ENCODE data around the gene ELK1. TPM values are rescaled to one million over a fixed set of nuclear protein-coding genes. Genes with fewer than 3 reads are reported as not detected.

The ELK1 gene
- polyA plus RNA-seq, 1 donor from 2014 or later: 21.2 TPM

DNA sequence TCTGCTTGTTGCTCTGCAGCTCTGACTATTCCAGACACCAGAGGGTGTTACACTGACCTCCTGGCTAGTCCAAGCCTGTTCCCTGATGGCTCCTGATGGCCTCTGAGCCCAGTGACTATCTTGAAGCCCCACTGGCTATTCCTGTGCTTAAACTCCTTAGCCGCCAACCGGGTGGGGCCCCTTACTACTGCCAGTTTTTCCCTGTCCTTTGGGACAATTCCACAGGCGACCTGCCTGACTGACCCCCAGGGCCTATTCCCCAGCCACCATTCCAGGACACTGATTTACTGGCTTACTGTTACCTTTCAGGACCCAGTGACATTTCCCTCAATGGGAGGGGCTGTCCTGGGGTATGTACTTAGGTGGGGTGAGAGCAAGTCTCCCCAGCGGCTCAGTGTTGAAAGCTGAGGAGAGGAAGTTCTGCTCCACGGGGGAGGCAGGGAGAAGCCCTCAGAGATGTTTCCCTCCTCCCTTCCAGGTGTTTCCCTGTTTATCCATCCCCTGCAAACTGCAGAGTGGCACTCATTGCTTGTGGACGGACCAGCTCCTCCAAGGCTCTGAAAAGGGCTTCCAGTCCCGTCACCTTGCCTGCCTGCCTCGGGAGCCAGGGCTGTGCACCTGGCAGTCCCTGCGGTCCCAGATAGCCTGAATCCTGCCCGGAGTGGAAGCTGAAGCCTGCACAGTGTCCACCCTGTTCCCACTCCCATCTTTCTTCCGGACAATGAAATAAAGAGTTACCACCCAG is 64.1 kb downstream of the ELK1 start:
- Histone ChIP-seq H3K4me3 (ENCODE audit: low read length) (no peak overlapping the region), H3K4me2 (ENCODE audit: low read length) (no peak overlapping the region), H3K9ac (ENCODE audit: low read length) (no peak overlapping the region), H4K20me1 (ENCODE audit: insufficient read depth) (no peaks in the 10 kb centered on the region), H3K9me2 (ENCODE audit: insufficient read depth, low read length) (no peaks in the 10 kb centered on the region), H2AFZ (ENCODE audit: low read depth, low read length) (no peak overlapping the region), H3K27me3 (ENCODE audit: insufficient read depth, low read depth, low read length) (no peaks in the 10 kb centered on the region), H3K27ac (ENCODE audit: low read length) (no peak overlapping the region), H3K36me3 (ENCODE audit: insufficient read depth, low read length) (no peaks in the 10 kb centered on the region), H3F3A (ENCODE audit: insufficient read depth, low read length, poor library complexity, severe bottlenecking) (no peaks in the 10 kb centered on the region), H3K79me2 (replicated peaks; ENCODE audit: insufficient read depth, low read length) (no peaks in the 10 kb centered on the region), H3K9me3 (ENCODE audit: low read length) (no peaks in the 10 kb centered on the region)
- no peak for TF ChIP-seq MXI1 (conservative IDR thresholded peaks at IDR 0.05; ENCODE audit: poor library complexity, severe bottlenecking)
- no peak for TF ChIP-seq TAF1 (IDR thresholded peaks at IDR 0.05; ENCODE audit: low read depth)
- TF ChIP-seq, protein P1, sequence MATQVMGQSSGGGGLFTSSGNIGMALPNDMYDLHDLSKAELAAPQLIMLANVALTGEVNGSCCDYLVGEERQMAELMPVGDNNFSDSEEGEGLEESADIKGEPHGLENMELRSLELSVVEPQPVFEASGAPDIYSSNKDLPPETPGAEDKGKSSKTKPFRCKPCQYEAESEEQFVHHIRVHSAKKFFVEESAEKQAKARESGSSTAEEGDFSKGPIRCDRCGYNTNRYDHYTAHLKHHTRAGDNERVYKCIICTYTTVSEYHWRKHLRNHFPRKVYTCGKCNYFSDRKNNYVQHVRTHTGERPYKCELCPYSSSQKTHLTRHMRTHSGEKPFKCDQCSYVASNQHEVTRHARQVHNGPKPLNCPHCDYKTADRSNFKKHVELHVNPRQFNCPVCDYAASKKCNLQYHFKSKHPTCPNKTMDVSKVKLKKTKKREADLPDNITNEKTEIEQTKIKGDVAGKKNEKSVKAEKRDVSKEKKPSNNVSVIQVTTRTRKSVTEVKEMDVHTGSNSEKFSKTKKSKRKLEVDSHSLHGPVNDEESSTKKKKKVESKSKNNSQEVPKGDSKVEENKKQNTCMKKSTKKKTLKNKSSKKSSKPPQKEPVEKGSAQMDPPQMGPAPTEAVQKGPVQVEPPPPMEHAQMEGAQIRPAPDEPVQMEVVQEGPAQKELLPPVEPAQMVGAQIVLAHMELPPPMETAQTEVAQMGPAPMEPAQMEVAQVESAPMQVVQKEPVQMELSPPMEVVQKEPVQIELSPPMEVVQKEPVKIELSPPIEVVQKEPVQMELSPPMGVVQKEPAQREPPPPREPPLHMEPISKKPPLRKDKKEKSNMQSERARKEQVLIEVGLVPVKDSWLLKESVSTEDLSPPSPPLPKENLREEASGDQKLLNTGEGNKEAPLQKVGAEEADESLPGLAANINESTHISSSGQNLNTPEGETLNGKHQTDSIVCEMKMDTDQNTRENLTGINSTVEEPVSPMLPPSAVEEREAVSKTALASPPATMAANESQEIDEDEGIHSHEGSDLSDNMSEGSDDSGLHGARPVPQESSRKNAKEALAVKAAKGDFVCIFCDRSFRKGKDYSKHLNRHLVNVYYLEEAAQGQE (IDR thresholded peaks at IDR 0.05; ENCODE audit: borderline replicate concordance): no peak
- no peak for TF ChIP-seq EP300 (conservative IDR thresholded peaks at IDR 0.05; ENCODE audit: poor library complexity, severe bottlenecking)
- TF ChIP-seq, protein P2, sequence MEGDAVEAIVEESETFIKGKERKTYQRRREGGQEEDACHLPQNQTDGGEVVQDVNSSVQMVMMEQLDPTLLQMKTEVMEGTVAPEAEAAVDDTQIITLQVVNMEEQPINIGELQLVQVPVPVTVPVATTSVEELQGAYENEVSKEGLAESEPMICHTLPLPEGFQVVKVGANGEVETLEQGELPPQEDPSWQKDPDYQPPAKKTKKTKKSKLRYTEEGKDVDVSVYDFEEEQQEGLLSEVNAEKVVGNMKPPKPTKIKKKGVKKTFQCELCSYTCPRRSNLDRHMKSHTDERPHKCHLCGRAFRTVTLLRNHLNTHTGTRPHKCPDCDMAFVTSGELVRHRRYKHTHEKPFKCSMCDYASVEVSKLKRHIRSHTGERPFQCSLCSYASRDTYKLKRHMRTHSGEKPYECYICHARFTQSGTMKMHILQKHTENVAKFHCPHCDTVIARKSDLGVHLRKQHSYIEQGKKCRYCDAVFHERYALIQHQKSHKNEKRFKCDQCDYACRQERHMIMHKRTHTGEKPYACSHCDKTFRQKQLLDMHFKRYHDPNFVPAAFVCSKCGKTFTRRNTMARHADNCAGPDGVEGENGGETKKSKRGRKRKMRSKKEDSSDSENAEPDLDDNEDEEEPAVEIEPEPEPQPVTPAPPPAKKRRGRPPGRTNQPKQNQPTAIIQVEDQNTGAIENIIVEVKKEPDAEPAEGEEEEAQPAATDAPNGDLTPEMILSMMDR (IDR thresholded peaks at IDR 0.05; ENCODE audit: poor library complexity, severe bottlenecking): no peak
- TF ChIP-seq EZH2 (IDR thresholded peaks at IDR 0.05; ENCODE audit: borderline replicate concordance, insufficient read depth, low read length, poor library complexity, severe bottlenecking): no peak
- TF ChIP-seq RAD21 (conservative IDR thresholded peaks at IDR 0.05): no peak
- TF ChIP-seq POLR2AphosphoS5 (IDR thresholded peaks at IDR 0.05): no peak
- TF ChIP-seq SMC3 (conservative IDR thresholded peaks at IDR 0.05; ENCODE audit: poor library complexity): no peak

Small RNAs within 50 kb of the gene (small RNA-seq; reads per million reads assigned to genes)
- 0 reads per million in 3 experiments for gene MIR4769

Other genes with a start within 250 kb of the ELK1 start
- 7.9 and 9.1 TPM in 2 replicates for gene ZNF41, start 167.3 kb downstream of the ELK1 start, polyA plus RNA-seq
- gene ARAF, start 89.4 kb downstream of the ELK1 start, polyA plus RNA-seq: 9.9 and 25.0 TPM in 2 replicates
- 2.0 and 3.9 TPM in 2 replicates for gene TIMP1, start 68.1 kb downstream of the ELK1 start, polyA plus RNA-seq
- 4.3 and 6.7 TPM in 2 replicates for gene SYN1, start 30.7 kb downstream of the ELK1 start, polyA plus RNA-seq
- gene CFP, start 20.6 kb downstream of the ELK1 start, polyA plus RNA-seq: 2.7 and 4.8 TPM in 2 replicates
- 141 and 153 TPM in 2 replicates for gene UXT, start 8.6 kb upstream of the ELK1 start, polyA plus RNA-seq
- 7.0 and 7.7 TPM in 2 replicates for gene ZNF81, start 186.3 kb upstream of the ELK1 start, polyA plus RNA-seq

Measured in neural cell (in vitro differentiated cells).